Tibial nerve (tissue), 3 donors: ENCODE measurements around the gene CHADL.

ENCODE experiments used
- CTCF ChIP-seq, 5 experiments: fragments of 200-600 bp in 3 of 5; fragments of 450-650 bp in 2 of 5; sonication (generic) in 3 of 5; IDR thresholded peaks; one replicate each; pipeline ENCODE4 v1.5.1; 2016 to 2019; ENCODE audit warnings: antibody characterized with exemption in 5 of 5, mild to moderate bottlenecking in 3 of 5, moderate library complexity in 2 of 5
- POLR2A ChIP-seq, 2 donors: fragments of 450-650 bp; IDR thresholded peaks; one replicate each; pipeline ENCODE4 v1.6.1; 2017; ENCODE audit warnings: antibody characterized with exemption in 2 of 2, mild to moderate bottlenecking in 2 of 2, moderate library complexity in 2 of 2

- TF ChIP-seq POLR2A (IDR thresholded peaks at IDR 0.05) (no peak), CTCF (IDR thresholded peaks at IDR 0.05) (no peak)
Observed at GRCh38 chr22:41203118-41203517, 37.6 kb downstream of the CHADL start.
